GM12874 (cell line): ENCODE results near the gene LMAN2L.

ENCODE experiments used
- CTCF ChIP-seq: IDR thresholded peaks from 2 replicates; pipeline ENCODE4 v1.5.1; 2011; ENCODE audit warnings: low read depth, mild to moderate bottlenecking, control low read depth, low read length, moderate library complexity; ENCODE audit not compliant: insufficient read depth

Gene LMAN2L

GRCh38 chr2:96727431-96727830 lies 12.4 kb downstream of the LMAN2L start:
- no peak for TF ChIP-seq CTCF

GRCh38 chr2:96726131-96726530 lies 13.7 kb downstream of the LMAN2L start:
- no peak for TF ChIP-seq CTCF

- TF ChIP-seq CTCF, result no peak
These were observed 23.5 kb downstream of the LMAN2L start for GRCh38 chr2:96716388-96716787.

- TF ChIP-seq CTCF, result no peak
These were observed 24.2 kb downstream of the LMAN2L start for GRCh38 chr2:96715658-96716057.

- no peak for TF ChIP-seq CTCF
These were observed 28.9 kb downstream of the LMAN2L start for GRCh38 chr2:96710985-96711384.

- no peak for TF ChIP-seq CTCF
These were observed 36.7 kb downstream of the LMAN2L start for GRCh38 chr2:96703021-96703751.

- no peak for TF ChIP-seq CTCF
These were observed 37.6 kb downstream of the LMAN2L start for GRCh38 chr2:96702098-96702785.
